Common myeloid progenitor, CD34-positive (primary cell): ENCODE results near the gene TMEM131.

ENCODE experiments used
- CTCF ChIA-PET: fragments of 350-600 bp; sonication (Branson Sonifier 250); formaldehyde crosslinking; loops from one replicate; lab custom pipeline; 2021; ENCODE audit warnings: antibody characterized with exemption; lab: Charles Lee
- POLR2A ChIA-PET: fragments of 350-600 bp; sonication (Branson Sonifier 250); formaldehyde crosslinking; loops from one replicate; lab custom pipeline; 2021; ENCODE audit warnings: antibody characterized with exemption; lab: Charles Lee
- DNase-seq, 3 donors: peaks; one replicate each; pipeline versions ENCODE4 v3.0.0 to v3.0.0-alpha.2; 2013
- H3K27ac ChIP-seq, 2 experiments: 1 replicate in 1 of 2; 2 replicates in 1 of 2; pipeline ENCODE4 v1.7.0; 2013; ENCODE audit warnings: inconsistent platforms in 2 of 2, low read length in 2 of 2, mild to moderate bottlenecking in 2 of 2, low read depth in 1 of 2, moderate library complexity in 1 of 2; ENCODE audit not compliant: severe bottlenecking in 2 of 2, insufficient read depth in 1 of 2, poor library complexity in 1 of 2
- H3K27me3 ChIP-seq, 5 experiments: replicated peaks in 2 of 5; 1 replicate in 3 of 5; 2 replicates in 2 of 5; pipeline versions ENCODE4 v1.6.1 to v1.7.0; 2013; ENCODE audit warnings: low read length in 4 of 5, mild to moderate bottlenecking in 2 of 5, moderate library complexity in 2 of 5, inconsistent platforms in 1 of 5; ENCODE audit not compliant: insufficient read depth in 5 of 5, control insufficient read depth in 4 of 5
- H3K36me3 ChIP-seq, 4 experiments: 1 replicate in 2 of 4; 2 replicates in 2 of 4; pipeline versions ENCODE4 v1.6.1 to v1.7.0; 2013; ENCODE audit warnings: low read length in 3 of 4, control low read depth in 1 of 4, mild to moderate bottlenecking in 1 of 4; ENCODE audit not compliant: control insufficient read depth in 4 of 4, insufficient read depth in 4 of 4
- H3K4me1 ChIP-seq, 4 experiments: 1 replicate in 3 of 4; 2 replicates in 1 of 4; pipeline versions ENCODE4 v1.6.1 to v1.7.1; 2013; ENCODE audit warnings: low read length in 3 of 4, mild to moderate bottlenecking in 3 of 4, control low read depth in 1 of 4, inconsistent platforms in 1 of 4, moderate library complexity in 1 of 4; ENCODE audit not compliant: control insufficient read depth in 4 of 4, insufficient read depth in 4 of 4; ENCODE audit errors: control extremely low read depth in 1 of 4
- H3K4me3 ChIP-seq, 7 experiments: 1 replicate in 4 of 7; 2 replicates in 3 of 7; pipeline versions ENCODE4 v1.5.1 to v1.7.0; 2013; ENCODE audit warnings: mild to moderate bottlenecking in 7 of 7, low read length in 6 of 7, moderate library complexity in 6 of 7, inconsistent platforms in 2 of 7, low read depth in 2 of 7, control low read depth in 1 of 7; ENCODE audit not compliant: insufficient read depth in 4 of 7, control insufficient read depth in 1 of 7; ENCODE audit errors: extremely low read depth in 1 of 7
- H3K9me3 ChIP-seq, 5 experiments: 1 replicate in 4 of 5; 2 replicates in 1 of 5; pipeline versions ENCODE4 v1.6.1 to v1.7.1; 2013; ENCODE audit warnings: low read length in 4 of 5, mild to moderate bottlenecking in 2 of 5, inconsistent platforms in 1 of 5, low read depth in 1 of 5, moderate library complexity in 1 of 5; ENCODE audit not compliant: control insufficient read depth in 4 of 5, insufficient read depth in 2 of 5; ENCODE audit errors: control extremely low read depth in 1 of 5
- WGBS: methylation state at CpG from one replicate; pipeline ENCODE4 v1.1.5; 2013; ENCODE audit not compliant: insufficient coverage; 5-methylcytosine and 5-hydroxymethylcytosine counted together

The TMEM131 gene

GRCh38 chr2:97998431-97999005 lies 2.8 kb upstream of the TMEM131 start:
- DNase-seq: no peak
- whole genome bisulfite sequencing: 89% methylated on average over 1 of the region's 1 CpG
- no peak overlapping the region for H3K4me3 ChIP-seq
- H3K27me3 ChIP-seq: no peaks in the 10 kb centered on the region
- peaks cover 4 to 17% (median 12%) of the 10 kb centered on the region in 4 experiments for H3K4me1 ChIP-seq
- H3K27ac ChIP-seq: no peak overlapping the region
- H3K36me3 ChIP-seq: no peaks in the 10 kb centered on the region
- H3K9me3 ChIP-seq: no peaks in the 10 kb centered on the region
- ChIA-PET CTCF (no interaction called here), POLR2A (no interaction called here)

- POLR2A ChIA-PET: no interaction called here
- CTCF ChIA-PET: no interaction called here
- 93% methylated on average over 6 of the region's 8 CpGs for WGBS
- peaks cover 4 to 23% (median 12%) of the 10 kb centered on the region in 4 experiments for H3K4me1 ChIP-seq
- DNase-seq: no peak
- H3K9me3 ChIP-seq: no peaks in the 10 kb centered on the region
- no peak overlapping the region for H3K4me3 ChIP-seq
- H3K36me3 ChIP-seq: no peaks in the 10 kb centered on the region
- H3K27me3 ChIP-seq: no peaks in the 10 kb centered on the region
- H3K27ac ChIP-seq: no peak overlapping the region
Measured at GRCh38 chr2:97997784-97998392, 2.1 kb upstream of the TMEM131 start.

- H3K4me3 ChIP-seq: peak overlapping the region in 6 of 7 experiments; percentile 81 to 98 (median 92)
- H3K36me3 ChIP-seq: no peaks in the 10 kb centered on the region
- no peak for DNase-seq
- H3K9me3 ChIP-seq: no peaks in the 10 kb centered on the region
- peaks cover 4 to 25% (median 12%) of the 10 kb centered on the region in 4 experiments for H3K4me1 ChIP-seq
- H3K27me3 ChIP-seq: no peaks in the 10 kb centered on the region
- 90% methylated on average over 17 of the region's 19 CpGs for WGBS
- ChIA-PET CTCF (no interaction called here), POLR2A (interaction anchor here (0.9 kb wide), 1 partner anchor 99 kb away, joined by 3 read pairs; no protein-coding TSS in a partner anchor)
- H3K27ac ChIP-seq: no peak overlapping the region
Measured at GRCh38 chr2:97996679-97997078, 931 bp upstream of the TMEM131 start.

- WGBS: 0% methylated on average over 55 of the region's 81 CpGs
- Histone ChIP-seq H3K4me3 (peak overlapping the region; percentile 76 to 98 (median 92)), H3K27ac (peak overlapping the region; percentile 90 to 94), H3K27me3 (no peaks in the 10 kb centered on the region), H3K36me3 (no peaks in the 10 kb centered on the region), H3K9me3 (no peaks in the 10 kb centered on the region), H3K4me1 (peaks cover 4 to 30% (median 15%) of the 10 kb centered on the region in 4 experiments)
- POLR2A ChIA-PET: interaction anchor here (0.6 kb wide), 1 partner anchor 77 kb away, joined by 3 read pairs; no protein-coding TSS in a partner anchor
- peak; percentile 69 to 93 (median 90) for DNase-seq
- CTCF ChIA-PET: interaction anchor here (1.2 kb wide), 1 partner anchor 17 kb away, joined by 3 read pairs; no protein-coding TSS in a partner anchor
Measured at GRCh38 chr2:97995026-97995733, 568 bp downstream of the TMEM131 start.

- no peaks in the 10 kb centered on the region for H3K27me3 ChIP-seq
- peak overlapping the region in 6 of 7 experiments; percentile 76 to 97 (median 88) for H3K4me3 ChIP-seq
- ChIA-PET CTCF (interaction anchor here (1.2 kb wide), 1 partner anchor 16 kb away, joined by 3 read pairs; no protein-coding TSS in a partner anchor), POLR2A (no interaction called here)
- peaks cover 4 to 30% (median 15%) of the 10 kb centered on the region in 4 experiments for H3K4me1 ChIP-seq
- peak overlapping the region; percentile 90 to 94 for H3K27ac ChIP-seq
- H3K36me3 ChIP-seq: no peaks in the 10 kb centered on the region
- DNase-seq: no peak
- 33% methylated on average over 1 of the region's 4 CpGs for WGBS
- no peaks in the 10 kb centered on the region for H3K9me3 ChIP-seq
Measured at GRCh38 chr2:97994476-97994875, 1.3 kb downstream of the TMEM131 start.

- Histone ChIP-seq H3K36me3 (no peaks in the 10 kb centered on the region), H3K27me3 (no peaks in the 10 kb centered on the region), H3K4me3 (peak overlapping the region in 5 of 7 experiments; percentile 76 to 93 (median 83)), H3K9me3 (no peaks in the 10 kb centered on the region), H3K4me1 (peaks cover 4 to 30% (median 17%) of the 10 kb centered on the region in 4 experiments), H3K27ac (peak overlapping the region in 1 of 2 experiments; percentile 94)
- ChIA-PET CTCF (no interaction called here), POLR2A (no interaction called here)
- DNase-seq: no peak
- WGBS: 85% methylated on average over 2 of the region's 6 CpGs
Measured at GRCh38 chr2:97993926-97994325, 1.8 kb downstream of the TMEM131 start.
